ENCODE data around the gene OR2T4.

DNA sequence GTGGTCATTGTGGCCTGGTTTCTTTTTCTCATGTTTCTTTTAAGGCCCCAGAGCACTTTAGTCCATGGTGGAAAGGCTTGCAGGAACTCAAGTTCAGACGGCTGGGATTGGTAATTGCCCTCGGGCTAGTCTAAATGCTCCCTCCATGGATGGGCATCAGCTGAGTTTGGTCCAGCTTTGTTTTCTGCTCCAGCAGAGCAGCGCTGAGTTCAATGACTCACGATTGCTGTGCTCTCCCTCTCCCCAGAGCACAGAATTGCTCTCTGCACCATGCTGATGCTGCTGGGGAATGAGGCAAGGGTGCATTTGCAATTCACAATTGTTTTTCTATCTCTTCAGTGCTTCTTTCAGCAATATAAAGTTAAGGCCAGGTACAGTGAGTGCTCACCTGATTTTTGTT is 12.3 kb downstream of the OR2T4 start:
- TF ChIP-seq, protein P1, sequence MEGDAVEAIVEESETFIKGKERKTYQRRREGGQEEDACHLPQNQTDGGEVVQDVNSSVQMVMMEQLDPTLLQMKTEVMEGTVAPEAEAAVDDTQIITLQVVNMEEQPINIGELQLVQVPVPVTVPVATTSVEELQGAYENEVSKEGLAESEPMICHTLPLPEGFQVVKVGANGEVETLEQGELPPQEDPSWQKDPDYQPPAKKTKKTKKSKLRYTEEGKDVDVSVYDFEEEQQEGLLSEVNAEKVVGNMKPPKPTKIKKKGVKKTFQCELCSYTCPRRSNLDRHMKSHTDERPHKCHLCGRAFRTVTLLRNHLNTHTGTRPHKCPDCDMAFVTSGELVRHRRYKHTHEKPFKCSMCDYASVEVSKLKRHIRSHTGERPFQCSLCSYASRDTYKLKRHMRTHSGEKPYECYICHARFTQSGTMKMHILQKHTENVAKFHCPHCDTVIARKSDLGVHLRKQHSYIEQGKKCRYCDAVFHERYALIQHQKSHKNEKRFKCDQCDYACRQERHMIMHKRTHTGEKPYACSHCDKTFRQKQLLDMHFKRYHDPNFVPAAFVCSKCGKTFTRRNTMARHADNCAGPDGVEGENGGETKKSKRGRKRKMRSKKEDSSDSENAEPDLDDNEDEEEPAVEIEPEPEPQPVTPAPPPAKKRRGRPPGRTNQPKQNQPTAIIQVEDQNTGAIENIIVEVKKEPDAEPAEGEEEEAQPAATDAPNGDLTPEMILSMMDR (optimal IDR thresholded peaks at IDR 0.05 in 1 of 3, IDR thresholded peaks at IDR 0.05 in 1 of 3, conservative IDR thresholded peaks at IDR 0.05 in 1 of 3; ENCODE audit: extremely low read depth in 1 of 3, insufficient read depth in 2 of 3, low read length in 3 of 3), result no peak
- no peak for TF ChIP-seq EZH2 (IDR thresholded peaks at IDR 0.05; ENCODE audit: low read length)
